ENCODE measurements around the gene APLP2.

APLP2 gene

GRCh38 chr11:130136107-130136506 is 66.4 kb downstream of the APLP2 start:
- no peak for TF ChIP-seq EGR1 (IDR thresholded peaks at IDR 0.05)
- no peak for TF ChIP-seq TCF12 (IDR thresholded peaks at IDR 0.05; ENCODE audit: low read depth)
- TF ChIP-seq REST (IDR thresholded peaks at IDR 0.05; ENCODE audit: low read depth) = no peak
- no peak for TF ChIP-seq USF1 (IDR thresholded peaks at IDR 0.05)
- TF ChIP-seq RAD21 (IDR thresholded peaks at IDR 0.05; ENCODE audit: low read depth) = no peak
- TF ChIP-seq TAF1 (IDR thresholded peaks at IDR 0.05; ENCODE audit: low read depth) = no peak
- no peak for TF ChIP-seq NFIC (IDR thresholded peaks at IDR 0.05)
- no peak for TF ChIP-seq TEAD4 (IDR thresholded peaks at IDR 0.05)
- no peak for TF ChIP-seq CREB1 (IDR thresholded peaks at IDR 0.05; ENCODE audit: low read depth)
- TF ChIP-seq MAX (IDR thresholded peaks at IDR 0.05) = no peak
- TF ChIP-seq ZBTB7A (IDR thresholded peaks at IDR 0.05; ENCODE audit: low read depth) = no peak
- TF ChIP-seq CEBPB (IDR thresholded peaks at IDR 0.05) = no peak
- TF ChIP-seq FOXM1 (IDR thresholded peaks at IDR 0.05; ENCODE audit: borderline replicate concordance, low read depth) = no peak
- TF ChIP-seq EP300 (IDR thresholded peaks at IDR 0.05; ENCODE audit: borderline replicate concordance) = no peak
- TF ChIP-seq YY1 (IDR thresholded peaks at IDR 0.05; ENCODE audit: low read depth) = no peak

- TF ChIP-seq USF1 (IDR thresholded peaks at IDR 0.05) (no peak), FOXM1 (IDR thresholded peaks at IDR 0.05; ENCODE audit: borderline replicate concordance, low read depth) (no peak), TAF1 (IDR thresholded peaks at IDR 0.05; ENCODE audit: low read depth) (no peak), EGR1 (IDR thresholded peaks at IDR 0.05) (no peak), TCF12 (IDR thresholded peaks at IDR 0.05; ENCODE audit: low read depth) (no peak), REST (IDR thresholded peaks at IDR 0.05; ENCODE audit: low read depth) (no peak), MAX (IDR thresholded peaks at IDR 0.05) (no peak), TEAD4 (IDR thresholded peaks at IDR 0.05) (no peak), CREB1 (IDR thresholded peaks at IDR 0.05; ENCODE audit: low read depth) (no peak), CEBPB (IDR thresholded peaks at IDR 0.05) (no peak), YY1 (IDR thresholded peaks at IDR 0.05; ENCODE audit: low read depth) (no peak), NFIC (IDR thresholded peaks at IDR 0.05) (no peak), EP300 (IDR thresholded peaks at IDR 0.05; ENCODE audit: borderline replicate concordance) (no peak), ZBTB7A (IDR thresholded peaks at IDR 0.05; ENCODE audit: low read depth) (no peak), RAD21 (IDR thresholded peaks at IDR 0.05; ENCODE audit: low read depth) (no peak)
Observed at GRCh38 chr11:130137999-130138398, 68.3 kb downstream of the APLP2 start.

- TF ChIP-seq EP300 (IDR thresholded peaks at IDR 0.05; ENCODE audit: borderline replicate concordance) = no peak
- TF ChIP-seq RAD21 (IDR thresholded peaks at IDR 0.05; ENCODE audit: low read depth) = no peak
- no peak for TF ChIP-seq CREB1 (IDR thresholded peaks at IDR 0.05; ENCODE audit: low read depth)
- no peak for TF ChIP-seq TAF1 (IDR thresholded peaks at IDR 0.05; ENCODE audit: low read depth)
- no peak for TF ChIP-seq YY1 (IDR thresholded peaks at IDR 0.05; ENCODE audit: low read depth)
- no peak for TF ChIP-seq TCF12 (IDR thresholded peaks at IDR 0.05; ENCODE audit: low read depth)
- TF ChIP-seq FOXM1 (IDR thresholded peaks at IDR 0.05; ENCODE audit: borderline replicate concordance, low read depth) = no peak
- TF ChIP-seq MAX (IDR thresholded peaks at IDR 0.05) = no peak
- TF ChIP-seq CEBPB (IDR thresholded peaks at IDR 0.05) = no peak
- TF ChIP-seq REST (IDR thresholded peaks at IDR 0.05; ENCODE audit: low read depth) = no peak
- no peak for TF ChIP-seq ZBTB7A (IDR thresholded peaks at IDR 0.05; ENCODE audit: low read depth)
- no peak for TF ChIP-seq TEAD4 (IDR thresholded peaks at IDR 0.05)
- no peak for TF ChIP-seq EGR1 (IDR thresholded peaks at IDR 0.05)
- no peak for TF ChIP-seq NFIC (IDR thresholded peaks at IDR 0.05)
- no peak for TF ChIP-seq USF1 (IDR thresholded peaks at IDR 0.05)
Observed at GRCh38 chr11:130139401-130139800, 69.7 kb downstream of the APLP2 start.

Measured in Ishikawa (cell line).